H1 (cell line): ENCODE measurements around the gene SLC39A2.

Source experiments
- SIN3A ChIP-seq, 2 experiments: IDR thresholded peaks in 1 of 2; conservative IDR thresholded peaks in 1 of 2; 2 replicates each; pipeline ENCODE4 v1.6.1; 2011 to 2012; ENCODE audit warnings: low read length in 2 of 2, improper control_type of control experiment in 1 of 2, low read depth in 1 of 2, mild to moderate bottlenecking in 1 of 2
- TF ChIP-seq, protein P1 (sequence below), 3 experiments: IDR thresholded peaks; 1 replicate in 2 of 3; 2 replicates in 1 of 3; pipeline versions ENCODE4 v1.5.1 to v1.6.1; 2011; ENCODE audit warnings: low read length in 3 of 3, mild to moderate bottlenecking in 3 of 3, inconsistent platforms in 2 of 3, low read depth in 1 of 3, moderate library complexity in 1 of 3; ENCODE audit not compliant: insufficient read depth in 1 of 3; ENCODE audit errors: control extremely low read depth in 1 of 3

DNA sequence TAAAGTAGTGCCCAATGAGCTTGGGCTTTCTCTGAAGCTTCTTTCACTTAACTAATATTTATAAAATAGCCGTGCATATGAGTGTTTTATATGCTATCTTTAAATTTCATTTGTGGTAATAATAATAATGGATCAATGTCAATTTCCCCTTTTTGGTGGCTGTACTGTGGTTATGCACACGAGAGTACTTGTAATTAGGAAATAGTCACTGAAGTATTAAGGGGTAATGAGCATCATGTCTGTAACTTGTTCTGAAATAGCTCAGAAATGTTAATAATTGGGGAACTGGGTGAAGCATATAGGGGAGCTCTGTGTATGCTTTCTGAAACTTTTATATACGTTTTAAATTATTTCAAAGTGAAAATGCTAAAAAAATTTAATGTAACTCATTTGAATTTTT is 51.5 kb downstream of the SLC39A2 start:
- TF ChIP-seq, protein P1, sequence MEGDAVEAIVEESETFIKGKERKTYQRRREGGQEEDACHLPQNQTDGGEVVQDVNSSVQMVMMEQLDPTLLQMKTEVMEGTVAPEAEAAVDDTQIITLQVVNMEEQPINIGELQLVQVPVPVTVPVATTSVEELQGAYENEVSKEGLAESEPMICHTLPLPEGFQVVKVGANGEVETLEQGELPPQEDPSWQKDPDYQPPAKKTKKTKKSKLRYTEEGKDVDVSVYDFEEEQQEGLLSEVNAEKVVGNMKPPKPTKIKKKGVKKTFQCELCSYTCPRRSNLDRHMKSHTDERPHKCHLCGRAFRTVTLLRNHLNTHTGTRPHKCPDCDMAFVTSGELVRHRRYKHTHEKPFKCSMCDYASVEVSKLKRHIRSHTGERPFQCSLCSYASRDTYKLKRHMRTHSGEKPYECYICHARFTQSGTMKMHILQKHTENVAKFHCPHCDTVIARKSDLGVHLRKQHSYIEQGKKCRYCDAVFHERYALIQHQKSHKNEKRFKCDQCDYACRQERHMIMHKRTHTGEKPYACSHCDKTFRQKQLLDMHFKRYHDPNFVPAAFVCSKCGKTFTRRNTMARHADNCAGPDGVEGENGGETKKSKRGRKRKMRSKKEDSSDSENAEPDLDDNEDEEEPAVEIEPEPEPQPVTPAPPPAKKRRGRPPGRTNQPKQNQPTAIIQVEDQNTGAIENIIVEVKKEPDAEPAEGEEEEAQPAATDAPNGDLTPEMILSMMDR (IDR thresholded peaks at IDR 0.05; ENCODE audit: control extremely low read depth in 1 of 3, insufficient read depth in 1 of 3, low read depth in 1 of 3, low read length in 3 of 3), result no peak
- no peak for TF ChIP-seq SIN3A (conservative IDR thresholded peaks at IDR 0.05 in 1 of 2, IDR thresholded peaks at IDR 0.05 in 1 of 2; ENCODE audit: low read depth in 1 of 2, low read length in 2 of 2)
